HEK293 (cell line): Measurements from ENCODE around the gene HOXC5.

ENCODE experiments used
- CTCF ChIA-PET: fragments of 350-600 bp; formaldehyde crosslinking; extraction: SDS; loops from one replicate; lab custom pipeline; 2021; ENCODE audit warnings: antibody characterized with exemption; lab: Yijun Ruan, JAX
- POLR2A ChIA-PET: fragments of 300-600 bp; formaldehyde crosslinking; extraction: SDS; loops from one replicate; lab custom pipeline; 2020; ENCODE audit warnings: antibody characterized with exemption, inconsistent platforms; lab: Yijun Ruan, JAX
- H3K27ac ChIP-seq: fragments of 200-500 bp; sonication (Bioruptor generic); 2 replicates; pipeline ENCODE4 v1.5.1; 2014; ENCODE audit warnings: low read depth, low read length, control low read depth, inconsistent platforms; ENCODE audit errors: extremely low read depth
- H3K36me3 ChIP-seq, 2 experiments: fragments of 200-500 bp in 1 of 2; sonication (Bioruptor generic) in 1 of 2; 1 replicate in 1 of 2; 2 replicates in 1 of 2; pipeline ENCODE4 v1.5.1; 2014 to 2017; ENCODE audit warnings: inconsistent platforms in 2 of 2, low read length in 2 of 2; ENCODE audit not compliant: control insufficient read depth in 2 of 2, insufficient read depth in 1 of 2
- H3K4me1 ChIP-seq: fragments of 200-500 bp; sonication (Bioruptor generic); 2 replicates; pipeline ENCODE4 v1.5.1; 2014; ENCODE audit warnings: mild to moderate bottlenecking, low read length, inconsistent platforms; ENCODE audit not compliant: control insufficient read depth, insufficient read depth
- H3K4me3 ChIP-seq: 2 replicates; pipeline ENCODE4 v1.5.1; 2011; ENCODE audit warnings: low read depth, mild to moderate bottlenecking, control low read depth, low read length, moderate library complexity
- H3K9me3 ChIP-seq: fragments of 200-500 bp; sonication (Bioruptor generic); 2 replicates; pipeline ENCODE4 v1.5.1; 2014; ENCODE audit warnings: low read depth, low read length, inconsistent platforms; ENCODE audit not compliant: control insufficient read depth, insufficient read depth
- EGR2 ChIP-seq: fragments of 450-650 bp; formaldehyde crosslinking; IDR thresholded peaks from 2 replicates; pipeline ENCODE4 v1.5.1; 2016; ENCODE audit warnings: low read depth, missing biosample characterization, missing genetic modification characterization
- FEZF1 ChIP-seq: fragments of 450-650 bp; formaldehyde crosslinking; IDR thresholded peaks from 2 replicates; pipeline ENCODE4 v1.5.1; 2016; ENCODE audit warnings: missing biosample characterization, missing genetic modification characterization
- KLF8 ChIP-seq: fragments of 450-650 bp; formaldehyde crosslinking; IDR thresholded peaks from 2 replicates; pipeline ENCODE4 v1.5.1; 2016; ENCODE audit warnings: missing biosample characterization, missing genetic modification characterization
- MEIS1 ChIP-seq: sonication (generic); formaldehyde crosslinking; IDR thresholded peaks from 2 replicates; pipeline ENCODE4 v1.8.1; 2022; ENCODE audit warnings: missing genetic modification reagents, mild to moderate bottlenecking, borderline replicate concordance
- SP2 ChIP-seq: fragments of 450-650 bp; formaldehyde crosslinking; IDR thresholded peaks from 2 replicates; pipeline ENCODE4 v1.5.1; 2016; ENCODE audit warnings: missing biosample characterization, missing genetic modification characterization
- SP7 ChIP-seq: fragments of 450-650 bp; formaldehyde crosslinking; IDR thresholded peaks from 2 replicates; pipeline ENCODE4 v1.5.1; 2016; ENCODE audit warnings: missing biosample characterization, missing genetic modification characterization
- TCF7L2 ChIP-seq: IDR thresholded peaks from 2 replicates; pipeline ENCODE4 v1.6.1; 2011; ENCODE audit warnings: low read depth, mild to moderate bottlenecking, inconsistent platforms, low read length, moderate library complexity, borderline replicate concordance
- TSHZ1 ChIP-seq: fragments of 450-650 bp; formaldehyde crosslinking; IDR thresholded peaks from 2 replicates; pipeline ENCODE4 v1.5.1; 2016; ENCODE audit warnings: missing biosample characterization, missing genetic modification characterization, borderline replicate concordance
- ZBTB26 ChIP-seq: fragments of 450-650 bp; formaldehyde crosslinking; optimal IDR thresholded peaks from 2 replicates; pipeline ENCODE3; 2016; ENCODE audit warnings: missing biosample characterization, mild to moderate bottlenecking, missing genetic modification characterization
- ZFHX2 ChIP-seq: fragments of 450-650 bp; formaldehyde crosslinking; conservative IDR thresholded peaks from 2 replicates; pipeline ENCODE4 v1.5.1; 2016; ENCODE audit warnings: missing biosample characterization, missing genetic modification characterization
- ZNF341 ChIP-seq: fragments of 450-650 bp; formaldehyde crosslinking; IDR thresholded peaks from 2 replicates; pipeline ENCODE4; 2016; ENCODE audit warnings: low read depth, missing biosample characterization, missing genetic modification characterization
- ZSCAN23 ChIP-seq: fragments of 450-650 bp; formaldehyde crosslinking; IDR thresholded peaks from 2 replicates; pipeline ENCODE4 v1.5.1; 2016; ENCODE audit warnings: missing biosample characterization, missing genetic modification characterization
- ZSCAN30 ChIP-seq: fragments of 450-650 bp; IDR thresholded peaks from 2 replicates; pipeline ENCODE4 v1.5.1; 2018; ENCODE audit warnings: missing biosample characterization, mild to moderate bottlenecking, missing genetic modification characterization, moderate library complexity

The HOXC5 gene

DNA sequence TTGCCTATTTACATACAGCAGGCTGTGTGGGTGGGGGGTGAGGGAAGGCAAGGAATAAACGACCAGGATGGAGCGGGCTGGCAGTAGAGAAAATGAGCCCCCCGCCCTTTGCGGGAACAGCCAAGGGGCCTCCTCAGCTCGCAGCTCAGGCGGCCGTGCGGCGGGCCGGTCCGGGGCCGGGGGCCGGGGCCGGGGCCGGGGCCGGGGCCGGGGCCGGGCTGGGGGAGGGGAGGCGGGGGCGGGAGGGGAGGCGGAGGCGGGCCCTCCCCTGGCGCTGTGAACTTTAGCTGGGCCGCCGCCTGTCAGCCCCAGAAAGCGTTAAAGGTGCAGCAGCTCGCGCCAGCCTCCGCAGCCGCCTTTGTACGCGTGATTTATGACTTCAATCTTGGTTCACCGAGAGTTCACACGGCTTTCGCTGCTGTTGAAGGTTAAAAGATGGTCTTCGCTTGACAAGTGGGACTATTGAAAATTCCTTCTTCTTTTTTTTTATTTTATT is 49.6 kb downstream of the HOXC5 start:
- no peak overlapping the region for H3K4me3 ChIP-seq
- CTCF ChIA-PET = no interaction called here
- TF ChIP-seq ZBTB26 (tag by site-specific recombination) = peak; percentile 9
- no peak for TF ChIP-seq ZSCAN23
- 0 out of 2 replicates have a peak, but pooled peaks have one; percentile 21 for TF ChIP-seq TCF7L2
- TF ChIP-seq EGR2 (tag by site-specific recombination) = peak; percentile 67; the same call in 1 of the 2 replicates
- peak; percentile 62; the same call in 1 of the 2 replicates for TF ChIP-seq ZFHX2
- peak; percentile 68; the same call in 1 of the 2 replicates for TF ChIP-seq ZNF341 (tag by site-specific recombination)
- TF ChIP-seq KLF8 (tag by site-specific recombination) = no peak
- TF ChIP-seq ZSCAN30 (tag by site-specific recombination) = peak; percentile 40; the same call in 1 of the 2 replicates
- 0 out of 2 replicates have a peak, but pooled peaks have one; percentile 31 for TF ChIP-seq SP7
- TF ChIP-seq TSHZ1 (tag by site-specific recombination) = 0 out of 2 replicates have a peak, but pooled peaks have one; percentile 36
- TF ChIP-seq MEIS1 (CRISPR knock-in tag) = peak; percentile 82; the same call in 1 of the 2 replicates
- peak; percentile 64 for TF ChIP-seq SP2
- TF ChIP-seq FEZF1 (tag by site-specific recombination) = no peak
- POLR2A ChIA-PET = interaction anchor here (0.6 to 1.6 kb wide), 2 partner anchors 29 to 1789 kb away, joined by 5 to 9 read pairs; partner anchors contain the start of gene HOXC4
- peaks cover 12% of the 10 kb centered on the region; the same call in 1 of the 2 replicates for H3K4me1 ChIP-seq
- H3K36me3 ChIP-seq = no peaks in the 10 kb centered on the region
- H3K9me3 ChIP-seq = no peaks in the 10 kb centered on the region
- peak overlapping the region; percentile 95 for H3K27ac ChIP-seq
